ENCODE results near the gene DZIP3.

Gene DZIP3

GRCh38 chr3:108661699-108662098, 72.2 kb downstream of the DZIP3 start:
- Histone ChIP-seq H3K27me3 (ENCODE audit: insufficient read depth, insufficient read length) (no peaks in the 10 kb centered on the region), H3K9ac (ENCODE audit: insufficient read length, low read depth) (no peak overlapping the region), H3K36me3 (ENCODE audit: insufficient read depth, insufficient read length, low read length) (peaks cover 13% of the 10 kb centered on the region), H3K4me3 (ENCODE audit: insufficient read length, low read depth) (no peak overlapping the region), H3K9me3 (ENCODE audit: insufficient read depth, low read length) (no peaks in the 10 kb centered on the region), H3K4me1 (ENCODE audit: insufficient read depth, insufficient read length) (no peaks in the 10 kb centered on the region)
- no peak for DNase-seq (ENCODE audit: low read depth, low spot score)
- TF ChIP-seq SUZ12 (IDR thresholded peaks at IDR 0.05; ENCODE audit: extremely low read depth, insufficient read depth, insufficient read length): no peak
- TF ChIP-seq YY1 (IDR thresholded peaks at IDR 0.05; ENCODE audit: insufficient read depth, insufficient read length): no peak
- TF ChIP-seq ZNF274 (IDR thresholded peaks at IDR 0.05; ENCODE audit: low read depth, low read length): no peak

- no peak overlapping the region for H3K4me3 ChIP-seq (ENCODE audit: insufficient read length, low read depth)
- TF ChIP-seq SUZ12 (IDR thresholded peaks at IDR 0.05; ENCODE audit: extremely low read depth, insufficient read depth, insufficient read length): no peak
- no peak for TF ChIP-seq ZNF274 (IDR thresholded peaks at IDR 0.05; ENCODE audit: low read depth, low read length)
- no peak for TF ChIP-seq YY1 (IDR thresholded peaks at IDR 0.05; ENCODE audit: insufficient read depth, insufficient read length)
- H3K9me3 ChIP-seq (ENCODE audit: insufficient read depth, low read length): no peaks in the 10 kb centered on the region
- H3K27me3 ChIP-seq (ENCODE audit: insufficient read depth, insufficient read length): no peaks in the 10 kb centered on the region
- H3K36me3 ChIP-seq (ENCODE audit: insufficient read depth, insufficient read length, low read length): peaks cover 13% of the 10 kb centered on the region
- no peaks in the 10 kb centered on the region for H3K4me1 ChIP-seq (ENCODE audit: insufficient read depth, insufficient read length)
- peak; percentile 33 for DNase-seq (ENCODE audit: low read depth, low spot score)
- no peak overlapping the region for H3K9ac ChIP-seq (ENCODE audit: insufficient read length, low read depth)
Measured at GRCh38 chr3:108662142-108662738, 72.7 kb downstream of the DZIP3 start.

- Histone ChIP-seq H3K9ac (ENCODE audit: insufficient read length, low read depth) (no peak overlapping the region), H3K4me3 (ENCODE audit: insufficient read length, low read depth) (no peak overlapping the region), H3K9me3 (ENCODE audit: insufficient read depth, low read length) (no peaks in the 10 kb centered on the region), H3K4me1 (ENCODE audit: insufficient read depth, insufficient read length) (no peaks in the 10 kb centered on the region), H3K36me3 (ENCODE audit: insufficient read depth, insufficient read length, low read length) (peaks cover 13% of the 10 kb centered on the region), H3K27me3 (ENCODE audit: insufficient read depth, insufficient read length) (no peaks in the 10 kb centered on the region)
- DNase-seq (ENCODE audit: low read depth, low spot score): no peak
- TF ChIP-seq ZNF274 (IDR thresholded peaks at IDR 0.05; ENCODE audit: low read depth, low read length): no peak
- TF ChIP-seq YY1 (IDR thresholded peaks at IDR 0.05; ENCODE audit: insufficient read depth, insufficient read length): no peak
- no peak for TF ChIP-seq SUZ12 (IDR thresholded peaks at IDR 0.05; ENCODE audit: extremely low read depth, insufficient read depth, insufficient read length)
Measured at GRCh38 chr3:108664266-108664665, 74.7 kb downstream of the DZIP3 start.

- no peak for TF ChIP-seq ZNF274 (IDR thresholded peaks at IDR 0.05; ENCODE audit: low read depth, low read length)
- TF ChIP-seq YY1 (IDR thresholded peaks at IDR 0.05; ENCODE audit: insufficient read depth, insufficient read length): no peak
- TF ChIP-seq SUZ12 (IDR thresholded peaks at IDR 0.05; ENCODE audit: extremely low read depth, insufficient read depth, insufficient read length): no peak
- H3K4me3 ChIP-seq (ENCODE audit: insufficient read length, low read depth): no peak overlapping the region
- H3K27me3 ChIP-seq (ENCODE audit: insufficient read depth, insufficient read length): no peaks in the 10 kb centered on the region
- DNase-seq (ENCODE audit: low read depth, low spot score): no peak
- no peaks in the 10 kb centered on the region for H3K4me1 ChIP-seq (ENCODE audit: insufficient read depth, insufficient read length)
- H3K9me3 ChIP-seq (ENCODE audit: insufficient read depth, low read length): no peaks in the 10 kb centered on the region
- peaks cover 21% of the 10 kb centered on the region for H3K36me3 ChIP-seq (ENCODE audit: insufficient read depth, insufficient read length, low read length)
- H3K9ac ChIP-seq (ENCODE audit: insufficient read length, low read depth): no peak overlapping the region
Measured at GRCh38 chr3:108667312-108667711, 77.8 kb downstream of the DZIP3 start.

- TF ChIP-seq ZNF274 (IDR thresholded peaks at IDR 0.05; ENCODE audit: low read depth, low read length): no peak
- no peak for TF ChIP-seq YY1 (IDR thresholded peaks at IDR 0.05; ENCODE audit: insufficient read depth, insufficient read length)
- TF ChIP-seq SUZ12 (IDR thresholded peaks at IDR 0.05; ENCODE audit: extremely low read depth, insufficient read depth, insufficient read length): no peak
- H3K9ac ChIP-seq (ENCODE audit: insufficient read length, low read depth): no peak overlapping the region
- no peak overlapping the region for H3K4me3 ChIP-seq (ENCODE audit: insufficient read length, low read depth)
- peaks cover 22% of the 10 kb centered on the region for H3K36me3 ChIP-seq (ENCODE audit: insufficient read depth, insufficient read length, low read length)
- no peaks in the 10 kb centered on the region for H3K4me1 ChIP-seq (ENCODE audit: insufficient read depth, insufficient read length)
- DNase-seq (ENCODE audit: low read depth, low spot score): no peak
- H3K9me3 ChIP-seq (ENCODE audit: insufficient read depth, low read length): no peaks in the 10 kb centered on the region
- no peaks in the 10 kb centered on the region for H3K27me3 ChIP-seq (ENCODE audit: insufficient read depth, insufficient read length)
Measured at GRCh38 chr3:108669208-108669607, 79.7 kb downstream of the DZIP3 start.

GRCh38 chr3:108672701-108673100, 83.2 kb downstream of the DZIP3 start:
- no peak overlapping the region for H3K4me3 ChIP-seq (ENCODE audit: insufficient read length, low read depth)
- no peaks in the 10 kb centered on the region for H3K27me3 ChIP-seq (ENCODE audit: insufficient read depth, insufficient read length)
- H3K36me3 ChIP-seq (ENCODE audit: insufficient read depth, insufficient read length, low read length): peaks cover 25% of the 10 kb centered on the region
- no peak for TF ChIP-seq SUZ12 (IDR thresholded peaks at IDR 0.05; ENCODE audit: extremely low read depth, insufficient read depth, insufficient read length)
- no peak for TF ChIP-seq YY1 (IDR thresholded peaks at IDR 0.05; ENCODE audit: insufficient read depth, insufficient read length)
- TF ChIP-seq ZNF274 (IDR thresholded peaks at IDR 0.05; ENCODE audit: low read depth, low read length): no peak
- H3K4me1 ChIP-seq (ENCODE audit: insufficient read depth, insufficient read length): no peaks in the 10 kb centered on the region
- no peaks in the 10 kb centered on the region for H3K9me3 ChIP-seq (ENCODE audit: insufficient read depth, low read length)
- H3K9ac ChIP-seq (ENCODE audit: insufficient read length, low read depth): no peak overlapping the region
- DNase-seq (ENCODE audit: low read depth, low spot score): no peak

GRCh38 chr3:108673988-108674661, 84.6 kb downstream of the DZIP3 start:
- no peaks in the 10 kb centered on the region for H3K27me3 ChIP-seq (ENCODE audit: insufficient read depth, insufficient read length)
- H3K4me3 ChIP-seq (ENCODE audit: insufficient read length, low read depth): no peak overlapping the region
- H3K9me3 ChIP-seq (ENCODE audit: insufficient read depth, low read length): no peaks in the 10 kb centered on the region
- no peak for DNase-seq (ENCODE audit: low read depth, low spot score)
- TF ChIP-seq SUZ12 (IDR thresholded peaks at IDR 0.05; ENCODE audit: extremely low read depth, insufficient read depth, insufficient read length) (no peak), YY1 (IDR thresholded peaks at IDR 0.05; ENCODE audit: insufficient read depth, insufficient read length) (no peak), ZNF274 (IDR thresholded peaks at IDR 0.05; ENCODE audit: low read depth, low read length) (no peak)
- H3K4me1 ChIP-seq (ENCODE audit: insufficient read depth, insufficient read length): no peaks in the 10 kb centered on the region
- H3K9ac ChIP-seq (ENCODE audit: insufficient read length, low read depth): no peak overlapping the region
- peaks cover 31% of the 10 kb centered on the region for H3K36me3 ChIP-seq (ENCODE audit: insufficient read depth, insufficient read length, low read length)

Data from NT2/D1 (cell line).